Lung (tissue), 12 donors: ENCODE measurements around the gene INPP4B. TPM values are rescaled to one million over a fixed set of nuclear protein-coding genes. Genes with fewer than 3 reads are reported as not detected.

Experiments
- ATAC-seq: fragments of 200-7000 bp; cut with Tn5 transposase; one replicate; pipeline ENCODE4 v1.9.1; 2020; ENCODE audit warnings: moderate number of reproducible peaks; ENCODE audit not compliant: insufficient read depth, low FRiP score
- DNase-seq, 3 donors: peaks; one replicate each; pipeline ENCODE4 v3.0.0-alpha.2; 2013 to 2017
- H3K27ac ChIP-seq, 2 donors: one replicate each; pipeline ENCODE4 v1.5.1; 2013; ENCODE audit warnings: mild to moderate bottlenecking in 2 of 2, moderate library complexity in 2 of 2, control low read depth in 1 of 2, inconsistent platforms in 1 of 2, low read depth in 1 of 2, low read length in 1 of 2
- H3K27me3 ChIP-seq, 3 donors: one replicate each; pipeline ENCODE4 v1.5.1; 2013; ENCODE audit warnings: low read length in 2 of 3; ENCODE audit not compliant: control insufficient read depth in 3 of 3, insufficient read depth in 3 of 3
- H3K36me3 ChIP-seq, 4 donors: one replicate each; pipeline ENCODE4 v1.5.1; 2013; ENCODE audit warnings: low read length in 4 of 4, mild to moderate bottlenecking in 1 of 4, moderate library complexity in 1 of 4; ENCODE audit not compliant: control insufficient read depth in 4 of 4, insufficient read depth in 4 of 4
- H3K4me1 ChIP-seq, 5 donors: one replicate each; pipeline ENCODE4 v1.5.1; 2013; ENCODE audit warnings: low read length in 5 of 5, mild to moderate bottlenecking in 2 of 5, moderate library complexity in 1 of 5; ENCODE audit not compliant: control insufficient read depth in 5 of 5, insufficient read depth in 5 of 5
- H3K4me3 ChIP-seq: one replicate; pipeline ENCODE4 v1.5.1; 2013; ENCODE audit warnings: mild to moderate bottlenecking, control low read depth, moderate library complexity
- H3K9ac ChIP-seq, 2 donors: one replicate each; pipeline ENCODE4 v1.5.1; 2013; ENCODE audit warnings: low read length in 2 of 2, control low read depth in 1 of 2; ENCODE audit not compliant: insufficient read depth in 1 of 2
- H3K9me3 ChIP-seq, 4 donors: one replicate each; pipeline ENCODE4 v1.5.1; 2013; ENCODE audit warnings: low read length in 3 of 4, mild to moderate bottlenecking in 1 of 4, moderate library complexity in 1 of 4; ENCODE audit not compliant: control insufficient read depth in 4 of 4, insufficient read depth in 3 of 4
- CTCF ChIP-seq: IDR thresholded peaks from 2 replicates; pipeline ENCODE4 v1.5.1; 2012; ENCODE audit warnings: mild to moderate bottlenecking; ENCODE audit errors: control extremely low read depth, extremely low read depth
- WGBS, 2 donors: extraction: QIAGEN DNeasy Blood & Tissue Kit; methylation state at CpG; one replicate each; pipeline ENCODE4 v1.1.7; 2013; 5-methylcytosine and 5-hydroxymethylcytosine counted together
- polyA plus RNA-seq, 2 donors: library from polyadenylated mRNA; stranded (reverse); fragments of 200-250 nt; gene quantifications; one replicate each; pipeline ENCODE4 v1.2.1, GENCODE V29; 2013
- total RNA-seq, 2 donors: library from RNA; depleted of rRNA in 1 of 2; stranded (reverse); fragments of >200 nt in 1 of 2; gene quantifications; one replicate each; pipeline ENCODE4 v1.2.1, GENCODE V29; 2014 to 2021
- donor health status: control.
- donor health status: control.
- donor health status: Bipolar disorder and iron deficiency.
- donor health status: healthy.
- donor health status: DM: yes; HTN: yes; CAD: no.

Gene INPP4B
- total and polyA plus RNA-seq, 4 donors = 2.4 to 32.6 (median 5.6) TPM

- no peak overlapping the region for H3K9ac ChIP-seq
- DNase-seq (no peak), ATAC-seq (no peak)
- no peaks in the 10 kb centered on the region for H3K9me3 ChIP-seq
- no peaks in the 10 kb centered on the region for H3K36me3 ChIP-seq
- no peaks in the 10 kb centered on the region for H3K4me1 ChIP-seq
- H3K4me3 ChIP-seq = no peak overlapping the region
- no peaks in the 10 kb centered on the region for H3K27me3 ChIP-seq
- 84 to 89% methylated on average over 2 of the region's 2 CpGs for WGBS, 2 donors
- TF ChIP-seq CTCF = no peak
- H3K27ac ChIP-seq = no peak overlapping the region
Measured at GRCh38 chr4:142801966-142802365, 44.1 kb downstream of the INPP4B start.

- peaks cover 0 to 6% (median 0%) of the 10 kb centered on the region in 5 donors for H3K4me1 ChIP-seq
- H3K27ac ChIP-seq = no peak overlapping the region
- ATAC-seq = no peak
- TF ChIP-seq CTCF = no peak
- DNase-seq = no peak
- no peak overlapping the region for H3K4me3 ChIP-seq
- no peak overlapping the region for H3K9ac ChIP-seq
- 27 to 32% methylated on average over 1 of the region's 1 CpG for WGBS, 2 donors
- H3K9me3 ChIP-seq = no peaks in the 10 kb centered on the region
- H3K36me3 ChIP-seq = no peaks in the 10 kb centered on the region
- no peaks in the 10 kb centered on the region for H3K27me3 ChIP-seq
Measured at GRCh38 chr4:142781114-142781513, 65.0 kb downstream of the INPP4B start.

GRCh38 chr4:142778900-142779299 is 67.2 kb downstream of the INPP4B start:
- Histone ChIP-seq H3K9ac (no peak overlapping the region), H3K36me3 (no peaks in the 10 kb centered on the region)
- 62 to 75% methylated on average over 1 of the region's 1 CpG for WGBS, 2 donors

More at GRCh38 chr4:142778900-142779299, 67.2 kb downstream of the INPP4B start:
- Histone ChIP-seq H3K27ac (no peak overlapping the region), H3K4me1 (peaks cover 0 to 6% (median 0%) of the 10 kb centered on the region in 5 donors), H3K4me3 (no peak overlapping the region), H3K9me3 (no peaks in the 10 kb centered on the region), H3K27me3 (no peaks in the 10 kb centered on the region)
- ATAC-seq (no peak), DNase-seq (peak in 1 of 3 donors; percentile 3)
- TF ChIP-seq CTCF = no peak
